KBM-7 (cell line): ENCODE measurements around the gene ERN1.
A peak's percentile ranks its signal among the peaks of the same experiment; 100 is the strongest.
"Not testable (repeated sequence)": the region's sequence is repeated elsewhere in the genome, so short reads cannot be mapped to it uniquely, and the experiment has no call there.

Experiments
- DNase-seq: peaks from one replicate; pipeline ENCODE4 v3.0.0-alpha.2; 2015
- in situ Hi-C: fragments of 300-500 bp; cut with MboI; formaldehyde crosslinking; loops from 2 replicates; pipeline ENCODE4 v1.14.3; 2020; ENCODE audit warnings: low sequenced_read_pairs, low pct_unique_long_range_greater_than_20kb, mixed read lengths

Gene ERN1

DNA sequence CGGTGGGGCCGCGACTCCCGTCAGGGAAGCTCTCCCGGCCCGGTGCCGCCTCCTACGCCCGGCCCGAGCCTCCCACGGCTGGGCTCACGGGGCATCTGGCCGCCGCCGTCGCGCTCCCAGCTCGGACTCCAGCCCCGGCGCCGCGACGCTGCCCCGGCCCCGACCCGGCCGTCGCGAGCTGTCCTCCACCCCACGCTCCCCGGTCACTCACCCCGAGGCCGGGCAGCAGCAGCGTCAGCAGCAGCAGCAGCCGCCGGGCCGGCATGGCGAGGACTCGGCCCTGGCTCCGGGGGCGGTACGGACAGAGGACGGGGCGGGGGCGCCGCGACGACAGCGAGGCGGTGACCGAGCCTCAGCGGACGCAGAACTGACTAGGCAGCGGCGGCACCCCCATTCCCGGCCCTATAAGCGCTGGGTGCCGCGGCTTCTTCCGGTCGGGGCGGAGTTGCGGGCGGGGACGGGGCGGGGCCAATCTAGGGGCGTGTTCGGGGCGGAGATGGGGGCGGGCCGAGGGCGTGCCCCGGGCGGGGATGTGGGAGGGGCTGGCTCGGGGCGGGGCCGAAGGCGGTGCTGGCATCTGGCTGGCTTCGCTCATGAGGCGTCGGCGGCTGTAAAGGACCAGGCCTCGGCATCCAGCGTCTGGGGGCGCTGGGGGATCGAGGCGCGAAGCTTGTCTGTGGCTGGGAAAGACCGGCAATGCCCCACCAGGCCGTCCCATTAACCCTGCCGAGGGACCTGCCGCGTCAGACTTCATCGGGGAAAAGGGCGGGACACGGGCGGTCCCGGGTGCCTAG, at the start of gene ERN1:
Gene ERN1 (minus strand): TSS at position 380 of the 794 bp plus-strand sequence. CDS start 115 bp downstream, at position 265.
- peak; percentile 78 for DNase-seq
- in situ Hi-C loops, result loop anchor here (25.0 kb wide), 1 partner anchor 93 kb away; no protein-coding TSS in a partner anchor

- in situ Hi-C loops, DNase-seq: not testable (repeated sequence)
These were observed 49.1 kb upstream of the ERN1 start for GRCh38 chr17:64179024-64179423.

- in situ Hi-C loops, result no loop called here
These were observed 48.3 kb upstream of the ERN1 start for GRCh38 chr17:64178011-64178825.

GRCh38 chr17:64177311-64178010, 47.5 kb upstream of the ERN1 start:
- in situ Hi-C loops, result no loop called here
- no peak for DNase-seq

More at GRCh38 chr17:64178011-64178825, 48.3 kb upstream of the ERN1 start:
- no peak for DNase-seq

DNA sequence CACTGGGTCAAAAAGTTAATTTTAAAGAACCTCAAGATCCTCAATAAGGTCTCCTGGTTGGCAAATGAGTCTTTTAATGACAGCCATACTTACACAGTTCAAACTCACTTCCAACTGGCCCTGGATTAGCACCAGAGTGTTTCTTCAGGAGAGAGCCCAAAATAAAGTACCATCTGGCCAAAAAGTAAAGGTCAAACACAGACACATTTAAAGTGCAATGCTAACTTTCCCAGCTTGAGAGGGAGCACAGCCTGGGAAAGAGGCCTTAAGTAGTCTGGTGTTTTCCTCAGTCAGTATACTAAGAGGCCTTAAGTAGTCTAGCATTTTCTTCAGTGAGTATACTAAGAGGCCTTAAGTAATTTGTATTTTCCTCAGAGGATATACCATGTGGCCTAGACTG, 46.6 kb upstream of the ERN1 start:
- DNase-seq, result no peak
- in situ Hi-C loops, result no loop called here

DNA sequence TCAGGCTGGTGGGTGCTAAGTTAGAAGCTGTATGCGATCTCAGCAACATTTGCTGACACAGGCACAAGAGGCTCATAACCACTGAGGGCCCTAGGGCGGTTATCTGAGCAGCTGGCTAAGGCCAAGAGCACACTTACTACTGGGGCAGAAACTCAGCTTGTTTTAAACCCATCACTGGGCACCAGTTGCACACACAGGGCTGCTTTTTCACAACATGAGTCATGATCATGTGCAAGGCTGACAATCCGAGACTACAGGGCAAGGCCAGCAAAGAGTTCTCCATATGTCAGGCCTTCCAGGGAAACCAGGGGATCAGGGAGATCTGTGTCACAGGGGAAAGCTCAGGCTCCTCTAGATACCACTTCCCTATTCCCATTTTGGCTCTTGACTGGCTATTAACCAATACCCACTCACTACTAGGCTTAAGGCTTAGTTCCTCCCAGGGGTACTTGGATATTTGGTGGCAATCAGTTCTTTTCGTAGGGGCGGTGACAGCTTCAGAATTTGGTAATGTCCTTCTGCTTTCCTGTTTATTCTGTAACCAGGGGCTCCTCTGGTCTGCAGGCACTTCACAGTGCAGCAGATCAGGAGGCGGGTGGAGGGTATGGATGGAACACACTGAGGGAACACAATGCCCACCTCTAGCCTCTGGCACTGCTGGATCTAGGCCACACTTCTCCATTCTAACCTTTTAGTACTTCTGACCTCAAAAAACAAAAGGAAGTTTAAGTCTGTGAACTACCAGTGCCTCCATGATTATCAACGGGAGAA, 44.9 kb upstream of the ERN1 start:
- peak; percentile 58 for DNase-seq
- in situ Hi-C loops, result no loop called here

GRCh38 chr17:64173646-64174045, 43.7 kb upstream of the ERN1 start:
- no peak for DNase-seq
- in situ Hi-C loops, result no loop called here

GRCh38 chr17:64172510-64172909, 42.6 kb upstream of the ERN1 start:
- DNase-seq, result peak; percentile 16
- in situ Hi-C loops, result no loop called here

GRCh38 chr17:64171041-64171440, 41.1 kb upstream of the ERN1 start:
- in situ Hi-C loops, result no loop called here
- no peak for DNase-seq

DNA sequence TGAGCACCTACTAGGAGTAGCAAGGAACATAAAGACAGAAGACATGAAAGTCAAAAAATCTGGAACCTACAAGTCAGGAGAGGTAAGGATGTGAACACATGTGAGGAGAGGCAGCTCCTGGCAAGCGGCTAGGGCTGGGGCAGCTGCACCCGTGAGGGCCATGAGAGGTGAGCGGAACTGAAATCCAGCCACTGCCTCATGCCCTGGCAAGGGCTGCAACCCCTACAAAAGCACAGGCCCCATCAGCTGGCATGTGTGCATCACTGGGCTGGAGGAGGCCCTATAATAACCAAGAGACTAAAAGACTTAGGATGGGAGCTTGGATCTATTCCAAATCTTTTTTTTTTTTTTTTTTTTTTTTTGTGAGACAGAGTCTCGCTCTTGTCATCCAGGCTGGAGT, 40.3 kb upstream of the ERN1 start:
- no peak for DNase-seq
- in situ Hi-C loops, result no loop called here

GRCh38 chr17:64167666-64168065, 37.7 kb upstream of the ERN1 start:
- in situ Hi-C loops, DNase-seq: not testable (repeated sequence)

DNA sequence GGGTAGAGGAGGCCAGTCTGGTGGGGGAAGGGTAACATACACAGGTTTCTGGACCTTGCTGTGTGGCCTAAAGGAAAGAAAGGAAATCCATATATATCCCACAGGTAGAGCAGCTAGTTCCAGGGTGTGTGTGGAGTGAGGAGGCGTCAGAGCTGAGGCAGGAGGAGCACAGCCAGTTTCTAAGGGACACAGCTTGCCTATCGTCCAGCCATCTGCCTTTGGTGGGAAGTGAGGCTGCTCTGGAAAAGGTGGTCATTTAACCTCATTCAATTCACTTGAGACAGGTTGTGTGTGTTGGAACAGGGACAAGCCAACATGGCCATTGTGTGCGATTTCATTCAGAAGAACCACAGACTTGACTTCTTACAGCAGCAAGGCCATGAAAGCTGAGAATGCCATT, 36.9 kb upstream of the ERN1 start:
- no peak for DNase-seq
- in situ Hi-C loops, result no loop called here

DNA sequence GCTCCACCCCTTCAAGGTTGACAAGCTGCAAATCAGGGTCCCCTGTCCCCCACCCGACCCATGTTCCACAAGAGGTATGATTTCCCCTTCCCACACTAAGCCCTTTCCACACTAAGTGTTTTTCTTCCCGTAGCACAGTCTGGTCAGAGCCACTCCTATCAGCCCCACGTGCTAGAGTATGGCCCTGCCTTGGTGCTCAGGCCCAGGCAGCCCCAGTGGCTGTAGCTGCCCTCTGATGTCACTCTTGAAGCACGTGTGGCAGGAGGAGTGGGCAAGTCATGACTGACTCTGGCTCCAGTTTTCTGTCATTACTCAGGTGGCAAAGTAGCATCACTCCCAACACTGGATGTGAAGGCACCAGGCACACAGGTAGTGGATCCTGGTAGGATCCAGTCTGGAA, 35.4 kb upstream of the ERN1 start:
- no peak for DNase-seq
- in situ Hi-C loops, result no loop called here

DNA sequence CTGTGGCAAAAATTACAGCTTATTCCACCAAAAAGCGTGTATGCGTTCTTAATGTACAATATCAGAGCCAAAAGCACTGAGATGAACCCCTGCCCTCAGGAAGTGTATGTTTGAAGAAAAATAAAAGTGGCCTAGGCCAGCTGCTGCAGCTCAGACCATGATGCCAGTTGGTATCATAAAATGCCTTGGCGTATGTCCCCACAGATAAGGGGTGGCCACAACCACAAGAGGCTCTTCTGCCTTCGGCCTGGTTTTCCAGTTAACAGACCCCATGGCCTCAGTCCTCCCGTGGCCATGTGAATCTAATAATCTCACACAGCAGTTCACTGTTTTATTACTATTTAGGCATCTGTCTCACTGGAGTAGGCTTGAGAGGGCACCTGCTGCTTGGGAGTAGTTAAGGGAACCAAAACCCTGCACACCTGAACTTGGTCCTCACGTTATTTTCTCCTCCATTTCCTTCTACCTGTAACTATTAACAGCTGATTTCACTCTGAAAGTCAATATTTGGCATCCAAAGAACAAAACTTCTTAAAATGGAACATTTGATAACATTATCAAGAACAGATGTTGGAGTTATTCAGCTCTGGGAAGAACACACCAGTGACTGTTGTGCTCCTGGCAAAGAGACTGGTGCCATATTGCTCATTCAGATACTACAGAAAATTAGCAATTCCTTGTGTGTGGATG, 34.8 kb upstream of the ERN1 start:
- no peak for DNase-seq
- in situ Hi-C loops, result no loop called here

DNA sequence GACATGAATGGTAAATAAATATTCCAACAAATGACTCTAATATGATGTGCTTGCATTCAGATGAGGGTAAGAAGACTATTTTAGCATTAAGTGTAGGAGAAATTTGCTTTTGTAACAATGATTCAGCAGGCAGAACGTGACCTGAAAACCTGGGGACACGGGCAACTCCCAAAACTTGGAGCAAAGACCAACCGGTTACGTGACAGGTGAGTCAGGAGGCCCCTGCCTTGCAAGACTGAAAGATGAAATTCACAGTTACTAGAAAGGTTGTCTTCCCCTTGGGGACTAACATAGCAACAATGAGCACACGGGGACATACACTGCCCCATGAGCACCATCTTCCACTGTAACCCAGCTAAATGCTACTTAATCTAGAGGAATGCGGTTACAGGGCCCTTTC, 33.5 kb upstream of the ERN1 start:
- in situ Hi-C loops, result no loop called here
- DNase-seq, result no peak

GRCh38 chr17:64162554-64162953, 32.6 kb upstream of the ERN1 start:
- DNase-seq, result no peak
- in situ Hi-C loops, result no loop called here

DNA sequence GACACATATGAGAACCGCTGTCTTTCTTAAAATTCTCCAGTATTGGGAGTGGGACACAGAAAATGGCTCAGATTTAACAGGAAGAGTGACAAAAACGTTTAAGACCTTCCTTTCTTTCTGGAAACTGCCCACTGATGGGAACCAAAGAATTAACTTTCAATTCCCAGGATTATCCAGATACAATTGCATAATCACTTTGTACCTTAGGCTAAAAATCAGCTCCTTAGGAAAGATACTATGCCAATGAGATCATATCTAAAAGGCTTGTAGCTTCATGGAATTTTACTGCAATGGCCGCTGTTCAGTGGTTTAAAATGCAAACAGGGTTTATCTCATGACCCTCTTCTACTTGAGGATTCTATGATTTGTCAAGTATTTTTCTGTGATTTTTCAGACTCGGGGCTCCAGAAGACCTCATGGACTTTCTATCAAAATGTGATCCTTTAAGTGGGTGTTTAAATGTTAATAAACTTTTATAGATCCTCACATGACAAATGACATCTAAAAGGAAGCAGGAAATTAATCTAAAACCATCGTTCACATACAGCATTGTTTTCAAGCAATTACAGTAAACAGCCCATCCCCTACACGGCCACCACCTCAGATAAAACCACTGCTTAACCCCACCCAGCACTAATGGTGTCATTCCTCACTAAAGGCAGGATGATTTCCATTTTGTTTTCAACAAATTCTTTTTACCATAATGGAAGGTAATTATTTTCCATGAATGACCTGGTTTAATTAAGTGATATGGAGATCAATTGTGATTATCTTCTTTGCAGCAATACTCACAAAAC, 31.6 kb upstream of the ERN1 start:
- no peak for DNase-seq
- in situ Hi-C loops, result no loop called here

DNA sequence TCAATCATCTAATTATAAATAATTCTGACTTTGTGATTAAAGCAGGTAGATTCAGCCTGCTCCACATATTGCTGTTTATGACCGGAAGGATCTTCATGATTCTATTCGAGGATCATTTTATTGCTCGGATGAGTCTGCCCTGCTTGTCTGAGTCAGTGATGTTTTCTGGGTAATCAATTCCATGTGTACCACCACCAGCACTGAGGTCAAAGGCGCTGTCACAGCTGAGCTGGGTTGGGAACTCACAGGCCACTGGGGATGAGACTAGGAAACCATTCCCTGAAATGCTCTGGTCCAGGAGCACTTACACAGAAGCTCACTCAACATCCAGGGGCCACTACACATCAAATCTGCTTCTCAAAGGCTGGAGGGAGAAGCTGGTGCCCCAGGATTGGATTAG, 30.4 kb upstream of the ERN1 start:
- DNase-seq, result no peak
- in situ Hi-C loops, result no loop called here
